Stimulated activated CD8-positive, alpha-beta memory T cell treated with anti-CD3 and anti-CD28 coated beads, Interleukin-2, amount 100 ng/mL, for 48 hours (primary cell): ENCODE measurements around the gene MET.

Experiments used
- DNase-seq, 2 donors: peaks; one replicate each; pipeline ENCODE4 v3.0.0-alpha.2; 2020; ENCODE audit warnings: low read depth in 2 of 2

The MET gene

GRCh38 chr7:116783666-116784318 is 111.8 kb downstream of the MET start:
- DNase-seq: no peak

DNA sequence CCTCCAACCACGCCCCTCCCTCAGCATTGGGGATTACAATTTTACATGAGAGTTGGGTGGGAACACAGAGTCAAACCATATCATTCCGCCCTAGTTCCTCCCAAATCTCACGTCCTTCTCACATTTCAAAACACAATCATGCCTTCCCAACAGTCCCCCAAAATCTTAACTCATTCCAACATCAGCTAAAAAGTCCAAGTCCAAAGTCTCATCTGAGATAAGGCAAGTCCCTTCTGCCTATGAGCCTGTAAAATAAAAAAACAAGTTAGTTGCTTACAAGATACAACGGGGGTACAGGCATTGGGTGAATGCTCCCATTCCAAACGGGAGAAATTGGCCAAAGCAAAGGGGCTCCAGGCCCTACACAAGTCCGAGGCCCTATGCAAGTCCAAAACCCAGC is 112.7 kb downstream of the MET start:
- DNase-seq: no peak

GRCh38 chr7:116785843-116786242 is 113.8 kb downstream of the MET start:
- no peak for DNase-seq

- no peak for DNase-seq
These were observed 114.9 kb downstream of the MET start for GRCh38 chr7:116786791-116787443.

GRCh38 chr7:116787881-116788280 is 115.9 kb downstream of the MET start:
- no peak for DNase-seq

DNA sequence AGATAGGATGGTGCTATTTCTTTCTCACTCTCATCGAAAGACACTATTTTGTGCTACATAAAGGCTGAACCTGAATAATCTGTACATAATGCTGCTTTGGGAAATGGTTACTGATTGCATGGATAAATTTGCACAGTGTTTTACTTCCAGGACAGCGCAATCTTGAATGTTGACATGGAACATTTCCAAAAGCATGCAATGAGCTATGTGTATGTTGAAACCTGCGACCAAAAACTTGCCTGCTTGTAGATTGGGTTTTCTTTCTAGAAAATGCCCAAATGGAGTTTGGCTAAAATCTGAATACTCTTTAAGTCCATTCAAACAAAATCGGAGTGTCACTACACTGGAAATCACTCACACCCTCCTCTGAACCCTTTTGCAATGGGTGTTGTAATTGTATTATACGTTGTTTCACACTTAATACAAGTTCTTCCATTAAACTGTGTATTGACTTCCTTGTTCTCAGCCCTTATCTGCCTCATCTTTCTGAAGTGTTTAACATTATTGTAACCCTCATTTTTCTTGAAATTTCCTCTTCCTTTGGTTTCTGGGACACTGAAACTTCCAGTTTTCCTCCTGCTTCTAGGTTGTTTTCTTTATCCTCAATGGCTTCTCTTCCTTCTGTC is 116.7 kb downstream of the MET start:
- DNase-seq: no peak

- no peak for DNase-seq
These were observed 118.0 kb downstream of the MET start for GRCh38 chr7:116790025-116790424.

DNA sequence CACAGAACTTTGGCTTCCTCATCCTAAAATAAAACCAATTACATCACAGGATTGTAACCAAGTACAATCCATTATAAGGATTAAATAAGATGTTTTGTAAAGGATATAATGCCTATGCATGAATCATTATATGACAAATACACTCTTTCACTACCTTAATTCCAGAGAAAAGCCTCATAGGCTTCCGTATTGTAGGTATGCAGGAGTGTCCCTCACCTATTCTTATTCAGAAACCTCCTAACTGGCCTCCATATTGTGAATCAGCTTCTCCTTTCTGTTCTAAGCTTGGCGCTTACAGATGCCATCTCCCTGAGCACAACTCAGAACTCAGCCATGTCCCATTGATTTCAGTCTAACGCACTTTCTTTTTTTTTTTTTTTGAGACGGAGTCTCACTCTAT is 120.8 kb downstream of the MET start:
- DNase-seq: no peak

- no peak for DNase-seq
These were observed 121.9 kb downstream of the MET start for GRCh38 chr7:116793795-116794340.

DNA sequence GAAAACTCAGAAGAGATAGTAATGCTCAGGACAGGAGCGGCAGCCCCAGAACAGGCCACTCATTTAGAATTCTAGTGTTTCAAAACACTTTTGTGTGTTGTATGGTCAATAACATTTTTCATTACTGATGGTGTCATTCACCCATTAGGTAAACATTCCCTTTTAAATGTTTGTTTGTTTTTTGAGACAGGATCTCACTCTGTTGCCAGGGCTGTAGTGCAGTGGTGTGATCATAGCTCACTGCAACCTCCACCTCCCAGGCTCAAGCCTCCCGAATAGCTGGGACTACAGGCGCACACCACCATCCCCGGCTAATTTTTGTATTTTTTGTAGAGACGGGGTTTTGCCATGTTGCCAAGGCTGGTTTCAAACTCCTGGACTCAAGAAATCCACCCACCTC is 124.5 kb downstream of the MET start:
- no peak for DNase-seq

DNA sequence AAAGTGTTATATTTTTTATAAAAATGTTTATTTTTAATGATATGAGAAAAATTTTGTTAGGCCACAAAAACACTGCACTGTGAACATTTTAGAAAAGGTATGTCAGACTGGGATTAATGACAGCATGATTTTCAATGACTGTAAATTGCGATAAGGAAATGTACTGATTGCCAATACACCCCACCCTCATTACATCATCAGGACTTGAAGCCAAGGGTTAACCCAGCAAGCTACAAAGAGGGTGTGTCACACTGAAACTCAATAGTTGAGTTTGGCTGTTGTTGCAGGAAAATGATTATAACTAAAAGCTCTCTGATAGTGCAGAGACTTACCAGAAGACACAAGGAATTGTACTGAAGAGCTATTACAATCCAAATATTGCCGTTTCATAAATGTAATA is 125.6 kb downstream of the MET start:
- no peak for DNase-seq

- no peak for DNase-seq
These were observed 126.2 kb downstream of the MET start for GRCh38 chr7:116798232-116798631.

DNA sequence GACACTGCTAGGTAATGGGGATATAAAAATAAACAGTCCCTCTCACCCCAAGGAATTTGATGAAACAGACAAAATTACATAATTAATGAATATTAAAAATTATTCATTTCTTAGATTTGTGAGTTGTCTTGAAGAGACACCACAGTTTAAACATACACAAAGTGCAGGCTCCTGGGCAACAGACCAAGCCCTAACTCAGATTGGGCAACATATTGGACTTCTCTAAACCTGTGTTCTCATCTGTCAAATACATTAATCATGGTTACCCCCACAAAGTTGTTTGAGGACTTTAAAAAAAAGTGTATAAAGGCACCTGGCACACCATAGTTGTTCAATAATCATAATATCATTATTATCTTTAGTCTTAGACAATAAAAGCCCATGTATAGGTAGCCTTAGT is 127.9 kb downstream of the MET start:
- no peak for DNase-seq

DNA sequence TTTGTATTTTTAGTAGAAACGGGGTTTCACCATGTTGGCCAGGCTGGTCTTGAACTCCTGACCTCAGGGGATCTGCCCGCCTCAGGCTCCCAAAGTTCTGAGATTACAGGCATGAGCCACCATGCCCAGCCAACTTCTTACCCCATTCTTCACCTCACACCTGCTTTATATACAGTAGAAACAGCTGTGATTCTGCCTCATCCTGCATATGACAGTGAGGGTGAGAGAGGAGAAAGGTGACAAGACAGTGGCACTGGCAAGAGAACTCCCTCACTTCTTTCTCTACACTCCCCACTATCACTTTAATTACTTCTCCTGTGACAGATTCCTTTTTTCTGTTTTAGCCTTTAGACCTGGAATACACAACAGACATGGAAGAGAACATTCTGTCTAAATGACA is 128.6 kb downstream of the MET start:
- no peak for DNase-seq

DNA sequence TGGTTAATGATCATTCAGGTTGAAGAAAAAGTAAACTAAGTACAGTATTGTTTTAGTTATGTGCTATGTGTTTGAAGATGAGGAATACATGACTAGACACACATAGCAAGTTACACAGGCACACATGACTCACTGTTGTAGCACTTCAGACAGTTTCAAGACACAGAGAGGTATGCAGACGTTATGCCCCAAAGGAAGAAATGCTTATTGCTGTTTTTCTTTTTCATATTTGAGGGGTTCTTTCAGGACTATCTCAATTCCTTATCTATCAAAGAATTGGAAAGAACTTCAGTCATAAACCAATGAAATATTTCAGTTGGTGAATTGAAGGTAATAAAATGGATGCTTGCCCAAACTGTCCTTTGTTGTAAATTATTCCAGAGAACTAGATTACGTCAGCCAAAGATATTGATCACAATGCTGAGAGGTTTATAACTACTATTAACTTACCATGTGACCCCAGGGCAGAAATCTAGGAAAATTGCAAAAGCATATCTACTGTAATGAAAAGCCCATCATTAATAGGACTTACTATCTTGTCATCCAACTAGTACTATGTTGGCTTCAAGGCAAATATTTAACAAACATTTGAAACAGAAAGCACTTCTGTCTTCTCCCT is 129.2 kb downstream of the MET start:
- DNase-seq: no peak

GRCh38 chr7:116802144-116802745 is 130.2 kb downstream of the MET start:
- DNase-seq: no peak

GRCh38 chr7:116802746-116803152 is 130.8 kb downstream of the MET start:
- DNase-seq: no peak

DNA sequence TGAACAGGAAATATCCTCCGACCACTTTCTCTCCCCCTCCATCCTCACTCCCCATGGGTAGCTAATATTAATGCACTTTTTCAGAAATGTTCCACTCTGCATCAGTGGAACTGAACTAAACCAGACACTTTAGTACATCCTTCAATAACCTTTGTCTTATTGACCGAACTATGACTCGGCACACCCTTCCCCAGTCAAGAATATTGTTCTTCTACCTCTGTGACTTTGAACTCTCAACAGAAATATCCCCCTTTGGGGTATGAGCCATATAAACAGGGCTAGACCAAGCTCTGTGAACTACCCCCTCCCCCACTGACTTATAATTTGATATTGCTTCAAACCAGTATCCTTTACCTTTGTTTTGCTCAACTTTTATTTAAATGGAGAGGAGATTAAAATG is 132.5 kb downstream of the MET start:
- DNase-seq: no peak

DNA sequence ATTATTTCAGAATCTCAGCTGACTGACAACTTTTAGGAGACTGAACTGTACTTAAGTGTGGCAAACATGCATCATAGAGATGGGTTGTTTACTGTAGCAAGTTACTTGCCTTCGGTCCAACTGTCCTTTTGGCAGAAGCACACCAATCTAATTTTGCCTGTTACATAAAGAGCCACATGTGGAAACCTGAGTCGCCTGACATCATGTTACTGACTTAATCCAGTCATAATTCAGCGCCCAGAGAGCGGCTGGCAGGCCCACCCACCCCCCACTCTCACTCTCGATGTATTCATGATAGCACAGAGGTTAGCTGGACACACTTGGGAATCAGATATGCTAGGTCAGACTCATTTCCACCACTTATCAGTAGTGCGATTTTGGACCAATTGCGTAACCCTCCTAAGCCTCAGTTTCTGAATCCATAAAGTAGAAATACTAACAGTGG is 133.1 kb downstream of the MET start:
- DNase-seq: no peak

DNA sequence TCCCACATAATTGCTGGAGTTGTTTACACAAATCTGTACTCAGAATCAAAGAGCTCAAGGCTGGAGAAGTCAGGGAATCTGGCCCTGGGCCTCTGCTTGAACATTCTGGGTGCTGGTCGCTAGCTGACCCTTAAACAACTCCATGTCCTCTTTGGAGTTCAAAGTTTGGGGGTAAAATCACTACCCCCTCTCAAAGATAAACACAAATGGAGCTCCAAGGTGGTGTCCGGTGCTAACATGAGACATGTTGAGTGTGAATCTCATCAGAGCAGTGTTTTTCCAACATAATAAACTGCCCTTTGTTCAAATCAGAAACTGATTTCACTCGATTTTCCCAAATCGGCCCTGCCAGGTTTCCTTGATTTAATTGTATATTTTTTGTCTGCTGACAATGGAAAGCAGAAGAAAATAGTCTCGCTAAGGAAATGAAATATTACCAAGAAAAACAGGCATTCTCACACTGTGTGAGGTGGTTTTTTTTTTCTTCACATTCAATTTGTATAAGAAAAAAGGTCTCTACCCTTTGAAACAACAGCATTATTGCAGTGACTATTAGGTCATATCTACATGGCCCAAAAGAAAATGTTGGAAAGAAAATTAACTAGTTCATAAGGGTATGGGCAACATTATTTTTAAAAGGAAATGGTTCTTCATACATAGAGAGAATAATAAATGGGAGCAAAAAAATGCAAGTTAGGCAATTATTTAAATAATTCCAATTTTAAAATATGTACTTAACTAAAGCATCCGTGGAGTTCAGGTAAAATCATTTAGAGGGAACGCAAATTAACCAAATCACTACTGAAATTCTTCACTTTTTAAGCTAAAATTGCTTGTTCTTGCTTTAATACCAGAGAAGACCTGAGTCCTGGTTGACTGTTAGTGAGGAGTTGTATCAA is 134.3 kb downstream of the MET start:
- no peak for DNase-seq

- DNase-seq: no peak
These were observed 135.1 kb downstream of the MET start for GRCh38 chr7:116807011-116807560.
